Psoas muscle (tissue), 8 donors: ENCODE measurements around the gene ULK2. TPM values are rescaled to one million over a fixed set of nuclear protein-coding genes. Genes with fewer than 3 reads are reported as not detected.
"Not testable (repeated sequence)": the region's sequence is repeated elsewhere in the genome, so short reads cannot be mapped to it uniquely, and the experiment has no call there.

Experiments
- ATAC-seq, 4 donors: fragments of 200-7000 bp; cut with Tn5 transposase; one replicate each; pipeline ENCODE4 v1.9.1; 2020; ENCODE audit warnings: moderate library complexity in 3 of 4, mild to moderate bottlenecking in 2 of 4
- DNase-seq, 2 donors: peaks; one replicate each; pipeline ENCODE4 v3.0.0-alpha.2; 2020
- H3K27ac ChIP-seq: fragments of 200-600 bp; one replicate; pipeline ENCODE4 v1.8.0; 2022
- H3K27me3 ChIP-seq, 3 donors: fragments of 200-600 bp in 1 of 3; one replicate each; pipeline versions ENCODE4 v1.6.1 to v1.8.0; 2013 to 2022; ENCODE audit warnings: low read length in 2 of 3, mild to moderate bottlenecking in 2 of 3, moderate library complexity in 1 of 3; ENCODE audit not compliant: insufficient read depth in 3 of 3
- H3K36me3 ChIP-seq, 2 donors: fragments of 200-600 bp in 1 of 2; one replicate each; pipeline versions ENCODE4 v1.6.1 to v1.8.0; 2013 to 2022; ENCODE audit warnings: low read depth in 1 of 2, mild to moderate bottlenecking in 1 of 2, moderate library complexity in 1 of 2; ENCODE audit not compliant: insufficient read depth in 1 of 2
- H3K4me1 ChIP-seq: fragments of 200-600 bp; one replicate; pipeline ENCODE4 v1.8.0; 2022
- H3K4me3 ChIP-seq: fragments of 200-600 bp; one replicate; pipeline ENCODE4 v1.8.0; 2022; ENCODE audit warnings: mild to moderate bottlenecking
- H3K9me3 ChIP-seq: fragments of 200-600 bp; one replicate; pipeline ENCODE4 v1.8.0; 2022
- WGBS, 3 donors: extraction: QIAGEN DNeasy Blood & Tissue Kit; methylation state at CpG; one replicate each; pipeline versions ENCODE4 v1.1.6 to v1.1.7; 2013; 5-methylcytosine and 5-hydroxymethylcytosine counted together
- intact Hi-C, 2 donors: fragments of 100-400 bp; cut with DNase I; formaldehyde crosslinking; loops; one replicate each; pipeline versions ENCODE4 v1.11.0 to v1.14.2; 2022
- polyA plus RNA-seq, 3 donors: library from polyadenylated mRNA; stranded (reverse); fragments of 200-250 nt; gene quantifications; one replicate each; pipeline ENCODE4 v1.2.3, GENCODE V29; 2013
- total RNA-seq, 4 donors: library from RNA; stranded (reverse); fragmentation: NEBNext Ultra II Directional in 2 of 4; extraction: Animal tissue kit (Norgen Biotek cat#: 25700) in 2 of 4; gene quantifications; one replicate each; pipeline versions ENCODE4 v1.2.1 to v1.2.4, GENCODE V29; 2021 to 2023
- TF ChIP-seq, protein P1 (sequence below): fragments of 200-600 bp; IDR thresholded peaks from one replicate; pipeline ENCODE4 v1.8.0; 2022; ENCODE audit warnings: antibody characterized with exemption
- donor health status: healthy with polysubstance abuse.
- donor health status: DM: no; HTN: no; CAD: no; lungs with moderate emphysema.
- donor health status: Bipolar disorder and iron deficiency.
- donor health status: healthy.
- donor health status: DM: yes; HTN: yes; CAD: no.
- donor health status: DM: no; HTN: no; CAD: no.
- donor health status: DM: no; HTN: no; CAD: no.
- donor health status: DM: yes; HTN: yes; CAD: no.

Gene ULK2
- total and polyA plus RNA-seq, 7 donors = 2.1 to 19.1 (median 12.8) TPM

DNA sequence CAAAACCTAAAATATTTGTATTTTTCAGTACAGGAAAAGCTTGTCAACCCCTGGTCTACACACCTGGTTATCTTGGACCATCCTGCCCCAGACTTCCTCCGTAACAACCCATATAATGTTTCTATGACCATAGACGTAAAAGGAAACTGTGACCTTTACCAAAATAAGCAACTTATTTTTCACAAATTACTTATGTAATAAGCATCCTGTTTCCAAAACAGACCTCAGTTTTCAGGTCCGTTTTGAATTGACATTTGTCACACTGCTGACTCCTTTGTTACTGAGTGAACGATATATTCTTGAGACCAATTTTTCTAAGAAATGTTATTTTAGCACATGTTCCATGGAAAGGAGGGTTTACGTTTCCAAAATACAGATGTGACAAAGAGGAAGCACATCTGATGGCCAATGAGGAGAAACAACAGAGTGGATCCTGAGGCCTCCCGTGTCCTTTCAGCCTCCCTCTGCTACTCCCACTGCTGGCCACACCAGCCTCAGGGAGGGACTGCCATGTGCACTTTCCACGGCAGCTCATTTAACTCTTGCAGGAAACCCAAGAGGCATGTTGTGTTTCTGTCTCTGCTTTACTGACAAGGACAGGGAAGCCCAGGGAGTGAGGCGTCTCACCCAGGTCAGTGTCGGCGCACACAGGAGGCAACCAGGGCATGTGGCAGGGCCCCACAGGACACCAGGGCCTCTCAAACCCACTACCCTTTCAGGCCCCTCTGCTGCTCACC lies 99.5 kb downstream of the ULK2 start:
- no peak for DNase-seq
- WGBS, 3 donors = 54 to 64% (median 56%) methylated on average over 10 of the region's 10 CpGs
- Histone ChIP-seq H3K9me3 (no peaks in the 10 kb centered on the region), H3K27ac (no peak overlapping the region), H3K27me3 (no peaks in the 10 kb centered on the region), H3K36me3 (peaks cover 0 to 12% of the 10 kb centered on the region in 2 donors), H3K4me1 (no peaks in the 10 kb centered on the region), H3K4me3 (no peak overlapping the region)
- TF ChIP-seq, protein P1, sequence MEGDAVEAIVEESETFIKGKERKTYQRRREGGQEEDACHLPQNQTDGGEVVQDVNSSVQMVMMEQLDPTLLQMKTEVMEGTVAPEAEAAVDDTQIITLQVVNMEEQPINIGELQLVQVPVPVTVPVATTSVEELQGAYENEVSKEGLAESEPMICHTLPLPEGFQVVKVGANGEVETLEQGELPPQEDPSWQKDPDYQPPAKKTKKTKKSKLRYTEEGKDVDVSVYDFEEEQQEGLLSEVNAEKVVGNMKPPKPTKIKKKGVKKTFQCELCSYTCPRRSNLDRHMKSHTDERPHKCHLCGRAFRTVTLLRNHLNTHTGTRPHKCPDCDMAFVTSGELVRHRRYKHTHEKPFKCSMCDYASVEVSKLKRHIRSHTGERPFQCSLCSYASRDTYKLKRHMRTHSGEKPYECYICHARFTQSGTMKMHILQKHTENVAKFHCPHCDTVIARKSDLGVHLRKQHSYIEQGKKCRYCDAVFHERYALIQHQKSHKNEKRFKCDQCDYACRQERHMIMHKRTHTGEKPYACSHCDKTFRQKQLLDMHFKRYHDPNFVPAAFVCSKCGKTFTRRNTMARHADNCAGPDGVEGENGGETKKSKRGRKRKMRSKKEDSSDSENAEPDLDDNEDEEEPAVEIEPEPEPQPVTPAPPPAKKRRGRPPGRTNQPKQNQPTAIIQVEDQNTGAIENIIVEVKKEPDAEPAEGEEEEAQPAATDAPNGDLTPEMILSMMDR = no peak
- intact Hi-C loops = loop anchor here in 1 of 2 donors (5.0 to 10.0 kb wide), 2 partner anchors 121 to 403 kb away; partner anchors contain the start of genes ALDH3A2 and B9D1
- no peak for ATAC-seq

DNA sequence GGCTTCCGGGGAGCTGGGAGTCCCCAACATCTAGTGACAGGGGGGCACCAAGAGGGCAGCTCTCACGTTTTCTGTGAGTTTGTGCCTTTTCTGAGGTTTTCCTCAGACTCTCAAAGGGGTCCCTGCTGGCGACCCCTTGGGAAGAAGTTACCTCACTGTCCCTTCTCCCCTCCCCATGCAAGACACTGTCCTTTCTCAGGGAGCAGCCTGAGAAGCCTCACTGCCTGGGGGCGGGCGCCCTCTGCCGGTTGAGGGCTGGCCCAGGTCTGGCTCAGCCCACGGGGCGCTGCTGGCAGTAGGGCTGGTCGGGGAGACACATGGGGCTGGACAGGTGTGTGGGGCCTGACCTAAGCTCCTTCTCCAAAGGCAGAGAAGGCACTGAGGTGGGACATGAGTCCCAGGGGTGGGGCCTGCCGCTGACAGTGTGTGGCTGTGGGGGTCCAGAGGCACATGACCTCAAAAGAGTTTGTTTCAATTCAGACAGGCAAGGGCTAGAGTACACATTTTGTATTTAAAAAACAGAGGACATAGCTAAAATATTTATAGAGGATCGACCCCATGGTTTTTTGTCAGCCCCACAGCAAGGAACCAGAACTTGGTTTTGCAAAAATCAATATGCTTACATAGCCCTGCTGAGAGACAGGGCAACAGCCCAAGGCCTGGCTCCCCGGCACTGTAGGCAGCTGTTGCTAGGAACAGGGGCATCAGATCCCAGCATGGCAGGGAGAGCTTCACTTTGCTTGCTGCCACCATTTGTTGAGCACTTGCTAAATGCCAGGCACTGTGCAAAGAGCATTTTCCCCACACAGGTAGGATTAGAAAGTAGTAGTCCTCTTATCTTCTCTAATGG lies 101.1 kb downstream of the ULK2 start:
- no peak overlapping the region for H3K27ac ChIP-seq
- H3K36me3 ChIP-seq = peaks cover 0 to 9% of the 10 kb centered on the region in 2 donors
- 12 to 17% (median 13%) methylated on average over 12 of the region's 12 CpGs for WGBS, 3 donors
- intact Hi-C loops = loop anchor here (1.0 to 10.0 kb wide), 4 partner anchors 119 to 404 kb away; partner anchors contain the start of genes B9D1 (in 2 of the 2) and ALDH3A2 (in 1 of the 2)
- H3K9me3 ChIP-seq = no peaks in the 10 kb centered on the region
- ATAC-seq (peak; percentile 91 to 97 (median 94)), DNase-seq (peak; percentile 84 to 91)
- TF ChIP-seq, protein P1 = peak; percentile 95
- no peaks in the 10 kb centered on the region for H3K27me3 ChIP-seq
- no peak overlapping the region for H3K4me3 ChIP-seq
- H3K4me1 ChIP-seq = no peaks in the 10 kb centered on the region

DNA sequence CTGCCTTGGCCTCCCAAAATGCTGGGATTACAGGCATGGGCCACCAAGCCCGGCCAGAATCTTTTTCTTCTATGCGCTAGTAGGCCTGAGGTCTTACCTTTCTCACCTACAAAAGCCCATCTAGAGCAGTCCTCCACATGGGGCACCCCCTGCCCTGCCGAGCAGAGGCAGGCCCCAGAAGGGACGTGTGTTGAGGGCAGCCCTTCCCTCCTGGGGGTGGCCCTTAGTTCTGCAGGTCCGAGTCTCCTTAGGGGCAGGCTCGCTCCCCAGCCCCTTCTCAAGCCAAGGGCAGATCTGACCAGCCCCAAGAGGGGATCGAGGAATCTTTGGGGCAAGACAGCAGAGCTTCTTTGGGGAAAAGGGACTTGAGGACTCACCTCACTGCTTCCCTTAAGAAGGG lies 101.7 kb downstream of the ULK2 start:
- intact Hi-C loops = loop anchor here (2.0 to 10.0 kb wide), 3 partner anchors 119 to 403 kb away; partner anchors contain the start of genes B9D1 (in 2 of the 2) and ALDH3A2 (in 1 of the 2)
- ATAC-seq = peak in 3 of 4 donors; percentile 2 to 19 (median 10)
- Histone ChIP-seq H3K27ac (no peak overlapping the region), H3K36me3 (peaks cover 0 to 6% of the 10 kb centered on the region in 2 donors), H3K4me3 (no peak overlapping the region), H3K27me3 (no peaks in the 10 kb centered on the region), H3K4me1 (no peaks in the 10 kb centered on the region), H3K9me3 (no peaks in the 10 kb centered on the region)
- TF ChIP-seq, protein P1 = no peak
- WGBS, 3 donors = 72 to 77% (median 74%) methylated on average over 7 of the region's 7 CpGs
- no peak for DNase-seq

DNA sequence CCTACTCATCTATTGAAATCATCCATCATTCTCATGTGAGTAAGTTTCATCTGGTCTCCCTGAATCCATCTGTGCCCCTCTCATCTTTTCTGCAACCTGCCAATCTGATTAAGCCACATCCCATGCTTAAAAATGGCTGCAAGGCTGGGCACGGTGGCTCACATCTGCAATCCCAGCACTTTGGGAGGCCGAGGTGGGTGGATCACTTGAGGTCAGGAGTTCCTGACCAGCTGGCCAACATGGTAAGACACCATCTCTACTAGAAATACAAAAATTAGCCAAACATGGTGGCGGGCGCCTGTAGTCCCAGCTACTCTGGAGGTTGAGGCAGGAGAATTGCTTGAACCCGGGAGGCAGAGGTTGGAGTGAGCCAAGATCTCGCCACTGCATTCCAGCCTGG lies 103.7 kb downstream of the ULK2 start:
- WGBS, 3 donors = 93 to 97% (median 94%) methylated on average over 6 of the region's 6 CpGs
- not testable (repeated sequence) for DNase-seq, H3K9me3 ChIP-seq, H3K36me3 ChIP-seq, H3K4me3 ChIP-seq, H3K27ac ChIP-seq, H3K4me1 ChIP-seq, H3K27me3 ChIP-seq, ATAC-seq
- intact Hi-C loops = loop anchor here (5.0 to 10.0 kb wide), 3 partner anchors 232 to 399 kb away; partner anchors contain the start of genes B9D1 (in 1 of the 2) and SLC47A1 (in 1 of the 2)

DNA sequence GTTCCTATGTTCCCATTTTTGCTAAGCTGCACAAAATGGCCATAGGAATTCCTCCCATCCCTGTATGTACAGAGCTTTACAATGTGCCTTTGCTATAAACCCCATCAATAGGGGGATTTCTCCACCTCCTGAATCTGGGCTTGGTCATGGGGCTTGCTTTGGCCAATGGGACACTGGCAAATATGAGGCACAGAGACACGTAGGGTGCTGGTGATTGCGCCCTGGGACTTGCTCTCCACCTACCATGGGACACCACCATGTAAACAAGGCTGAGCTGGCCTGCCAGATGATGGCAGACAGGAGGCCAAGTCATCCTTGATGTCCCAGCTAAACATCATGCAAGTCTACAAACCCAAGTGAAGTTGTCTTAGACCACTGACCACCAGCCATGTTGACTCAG lies 104.3 kb downstream of the ULK2 start:
- intact Hi-C loops = loop anchor here (5.0 to 10.0 kb wide), 3 partner anchors 231 to 399 kb away; partner anchors contain the start of genes B9D1 (in 1 of the 2) and SLC47A1 (in 1 of the 2)
- no peak for ATAC-seq
- 97 to 100% (median 97%) methylated on average over 2 of the region's 2 CpGs for WGBS, 3 donors

More for the DNA sequence above, 104.3 kb downstream of the ULK2 start:
- no peaks in the 10 kb centered on the region for H3K27me3 ChIP-seq
- H3K4me1 ChIP-seq = no peaks in the 10 kb centered on the region
- H3K9me3 ChIP-seq = no peaks in the 10 kb centered on the region
- no peak overlapping the region for H3K27ac ChIP-seq
- H3K36me3 ChIP-seq = no peaks in the 10 kb centered on the region
- TF ChIP-seq, protein P1 = no peak
- H3K4me3 ChIP-seq = no peak overlapping the region
- no peak for DNase-seq
